Right forelimb (tissue), 1 donor: Measurements from ENCODE around the gene CTNNBL1.

Source experiments
- DNase-seq: peaks from one replicate; pipeline ENCODE4 v3.0.0-alpha.2; 2018

Gene CTNNBL1

GRCh38 chr20:37742131-37742530 is 48.3 kb downstream of the CTNNBL1 start:
- no peak for DNase-seq

- DNase-seq, result no peak
Observed at GRCh38 chr20:37744347-37744746, 50.5 kb downstream of the CTNNBL1 start.

- no peak for DNase-seq
Observed at GRCh38 chr20:37745553-37745952, 51.7 kb downstream of the CTNNBL1 start.

GRCh38 chr20:37748015-37748414 is 54.2 kb downstream of the CTNNBL1 start:
- DNase-seq, result no peak

DNA sequence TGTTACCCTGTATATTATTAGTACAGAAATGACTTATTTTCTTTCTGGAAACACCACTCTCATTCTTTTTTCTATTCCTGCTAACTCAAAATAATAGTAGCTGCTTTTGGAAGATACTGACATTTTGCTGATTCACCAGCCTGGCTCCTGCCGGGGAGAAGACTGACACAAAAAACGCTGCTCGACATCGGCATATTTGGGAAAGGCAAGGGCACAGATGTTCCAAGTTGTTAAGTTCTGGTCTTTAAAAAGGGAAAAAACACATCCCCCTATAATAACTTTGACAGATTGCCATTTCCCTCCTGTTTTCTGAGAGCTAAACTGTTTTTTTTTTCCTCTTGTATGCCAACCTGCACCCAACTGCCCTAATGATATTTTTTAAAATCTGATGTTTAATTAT is 55.4 kb downstream of the CTNNBL1 start:
- no peak for DNase-seq

- DNase-seq, result no peak
Observed at GRCh38 chr20:37749620-37750403, 56.0 kb downstream of the CTNNBL1 start.

DNA sequence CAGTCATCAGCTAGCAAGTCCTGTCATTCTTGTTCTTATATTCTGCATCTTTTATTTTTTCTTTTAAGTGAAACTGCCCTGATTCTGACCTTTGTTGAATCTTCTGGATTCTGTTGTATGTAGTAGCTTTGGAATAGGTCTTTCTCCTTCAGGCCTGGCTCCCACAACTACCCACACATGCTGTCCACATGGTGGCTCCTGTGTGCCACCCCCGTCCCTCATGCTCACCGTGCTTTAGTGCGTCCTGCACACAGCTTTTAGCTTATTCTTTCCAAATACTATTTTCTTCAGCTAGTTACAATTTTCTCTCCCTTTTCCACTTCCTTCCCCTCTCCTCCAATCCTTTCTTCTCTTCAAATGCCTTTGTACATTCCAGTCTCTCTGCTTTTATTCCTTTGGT is 61.8 kb downstream of the CTNNBL1 start:
- DNase-seq, result no peak

DNA sequence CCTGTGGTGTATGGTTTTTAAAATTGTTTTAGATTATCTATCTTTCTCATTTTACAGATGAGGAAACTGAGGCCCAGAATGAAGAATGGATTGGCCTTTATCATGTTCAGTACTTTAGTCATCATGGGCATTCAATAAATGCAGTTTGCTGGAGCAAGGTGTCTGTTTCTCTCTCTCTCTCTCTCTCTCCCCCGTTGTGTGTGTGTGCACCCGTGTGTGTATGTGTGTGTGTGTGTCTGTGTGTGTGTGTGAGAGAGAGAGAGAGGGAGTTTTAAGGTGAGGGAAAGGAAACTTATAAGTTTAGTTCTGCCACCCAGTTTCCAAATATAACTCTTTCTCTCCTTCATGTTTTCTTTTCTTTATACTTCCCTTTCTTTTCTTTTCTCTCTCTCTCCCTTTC is 62.4 kb downstream of the CTNNBL1 start:
- DNase-seq, result no peak

DNA sequence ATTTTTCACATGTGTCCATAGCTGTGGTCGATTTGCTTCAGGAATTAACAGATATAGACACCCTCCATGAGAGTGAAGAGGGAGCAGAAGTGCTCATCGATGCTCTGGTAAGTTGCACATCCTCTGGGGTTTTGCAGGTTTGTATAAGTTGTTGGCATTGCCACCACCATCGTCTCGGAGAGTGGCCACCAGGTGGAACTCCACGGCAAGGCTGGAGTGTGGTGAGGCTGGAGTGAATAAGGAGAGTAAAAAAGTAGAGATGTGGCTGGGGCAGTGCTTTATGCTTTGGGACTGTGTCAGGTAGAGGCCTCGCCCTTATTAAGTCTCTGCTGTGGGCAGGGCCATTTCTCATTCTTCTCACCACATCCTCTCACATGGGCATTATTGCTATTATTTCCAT is 63.7 kb downstream of the CTNNBL1 start:
- DNase-seq, result no peak

DNA sequence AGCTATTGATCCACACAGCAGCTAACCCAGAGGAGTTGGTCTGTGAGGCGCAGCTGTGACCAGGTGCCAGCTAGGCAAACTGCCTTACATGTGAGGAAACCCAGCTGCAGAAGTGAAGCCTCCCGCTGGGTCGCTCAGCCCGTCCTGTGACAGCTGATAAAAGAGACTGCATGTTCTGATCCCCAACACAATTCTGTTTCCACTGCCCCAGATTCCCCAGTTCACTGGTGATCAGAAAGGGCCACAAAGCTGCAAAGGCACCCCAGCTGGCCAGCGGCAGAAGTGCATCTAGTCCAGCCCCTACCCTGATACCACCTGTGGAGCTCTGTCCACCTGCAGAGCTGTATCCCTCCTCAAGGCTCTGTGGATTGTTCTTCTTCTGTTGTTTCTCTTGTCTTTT is 64.5 kb downstream of the CTNNBL1 start:
- DNase-seq, result no peak

GRCh38 chr20:37759052-37759553 is 65.3 kb downstream of the CTNNBL1 start:
- DNase-seq, result no peak

DNA sequence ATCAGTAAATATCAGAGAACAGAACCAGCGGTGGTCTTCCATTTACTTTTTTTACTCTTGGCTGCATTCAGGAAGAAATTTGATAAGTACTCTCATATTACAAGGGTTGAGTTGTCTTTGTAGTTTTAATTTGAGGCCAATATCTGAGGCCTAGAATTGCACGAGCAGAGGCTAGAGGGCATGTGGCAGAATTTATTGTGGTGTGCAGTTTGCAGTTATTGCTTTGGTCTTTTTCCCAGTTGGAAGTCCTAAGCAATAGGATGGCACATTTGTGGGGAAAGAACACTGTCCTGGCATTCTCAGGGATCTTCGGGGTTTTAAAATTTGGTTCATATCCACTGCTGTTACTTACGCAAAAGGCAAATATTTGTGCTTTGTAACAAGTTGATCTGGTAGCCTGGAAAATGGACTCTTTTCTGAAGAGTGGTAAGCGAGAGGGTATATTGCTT is 66.0 kb downstream of the CTNNBL1 start:
- no peak for DNase-seq

DNA sequence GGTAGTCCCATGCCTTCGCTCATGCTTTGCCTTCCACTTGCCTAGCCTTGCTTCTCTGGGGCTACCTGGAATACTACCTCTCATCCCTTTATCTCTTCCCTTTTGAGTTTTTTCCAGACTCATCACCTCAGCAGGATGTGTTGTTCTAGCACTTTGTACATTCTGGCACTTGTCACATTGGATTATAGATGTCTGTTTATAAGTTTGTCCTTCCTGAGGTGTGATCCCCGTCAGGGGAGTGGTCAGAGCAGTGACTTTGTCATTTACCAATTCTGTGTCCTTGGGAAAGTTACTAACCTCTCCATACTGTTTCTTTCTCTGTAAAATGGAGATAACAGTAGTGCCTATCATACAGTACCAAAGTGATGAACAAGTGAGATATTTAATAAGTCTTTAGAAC is 66.5 kb downstream of the CTNNBL1 start:
- no peak for DNase-seq

DNA sequence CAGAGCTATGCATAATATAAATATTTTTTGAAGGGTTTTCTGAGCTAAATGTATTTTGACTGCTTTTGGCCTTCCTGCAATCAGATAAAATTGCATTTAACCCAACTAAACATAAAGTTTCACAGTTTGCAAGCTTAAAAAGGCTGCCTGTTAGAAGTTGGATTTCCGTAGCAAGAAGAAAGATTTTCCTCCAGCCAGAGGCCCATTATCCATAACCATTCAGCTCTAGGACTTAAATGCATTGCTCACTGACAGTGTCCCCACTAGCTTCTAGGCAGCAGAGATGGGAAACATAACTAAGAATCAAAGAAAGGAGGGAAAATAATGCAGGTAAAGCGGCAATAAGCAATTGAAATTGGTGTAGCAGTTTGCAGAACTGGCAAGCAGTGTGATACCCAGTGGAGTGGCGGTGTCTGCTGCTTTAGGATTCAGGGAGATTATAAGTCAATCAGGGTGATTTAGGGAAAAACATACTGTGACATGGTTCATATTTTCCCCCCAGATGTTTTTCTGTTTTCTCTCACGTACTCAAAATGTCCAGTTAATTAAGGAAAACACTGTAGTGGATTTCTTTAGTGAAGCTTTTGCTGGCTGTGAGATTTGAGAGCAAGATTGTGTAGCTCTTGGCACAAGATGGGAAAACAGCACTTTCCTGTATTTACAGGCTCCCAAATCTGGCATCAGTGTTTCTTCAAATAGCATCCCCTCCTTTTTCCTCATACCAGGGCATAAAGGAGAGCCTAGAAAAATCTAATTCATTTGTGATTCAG is 69.1 kb downstream of the CTNNBL1 start:
- DNase-seq, result no peak

DNA sequence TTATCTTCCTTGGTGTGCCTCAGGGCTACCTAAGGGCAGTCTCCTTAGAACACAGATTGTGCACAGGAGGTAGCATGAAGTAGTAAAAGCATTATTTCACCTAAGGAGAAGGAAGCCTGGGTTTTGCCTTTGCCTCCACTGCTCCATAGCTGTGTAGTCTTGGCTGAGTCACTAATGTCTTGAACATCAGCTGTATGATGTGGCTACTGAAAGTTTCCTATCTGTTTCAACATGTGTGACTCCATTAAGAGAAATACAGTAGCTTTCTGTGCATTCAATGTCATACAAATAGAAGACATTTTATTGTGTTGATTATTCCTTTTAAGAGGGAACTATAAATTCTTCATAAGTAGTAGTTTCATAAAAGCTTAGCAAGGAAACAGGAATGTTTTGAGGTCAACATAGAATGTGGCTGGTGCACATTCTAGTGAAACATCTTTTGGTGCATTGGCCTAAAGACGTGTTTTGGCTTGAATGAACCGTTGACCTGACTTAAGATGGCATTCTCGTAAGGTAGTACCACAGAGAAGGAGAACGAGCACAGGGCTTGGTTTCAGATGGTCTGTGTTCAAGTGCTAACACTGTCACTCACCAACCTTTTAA is 70.6 kb downstream of the CTNNBL1 start:
- no peak for DNase-seq

GRCh38 chr20:37770908-37771307 is 77.1 kb downstream of the CTNNBL1 start:
- no peak for DNase-seq

- DNase-seq, result no peak
Observed at GRCh38 chr20:37773291-37773826, 79.5 kb downstream of the CTNNBL1 start.

- DNase-seq, result no peak
Observed at GRCh38 chr20:37774156-37774555, 80.3 kb downstream of the CTNNBL1 start.

DNA sequence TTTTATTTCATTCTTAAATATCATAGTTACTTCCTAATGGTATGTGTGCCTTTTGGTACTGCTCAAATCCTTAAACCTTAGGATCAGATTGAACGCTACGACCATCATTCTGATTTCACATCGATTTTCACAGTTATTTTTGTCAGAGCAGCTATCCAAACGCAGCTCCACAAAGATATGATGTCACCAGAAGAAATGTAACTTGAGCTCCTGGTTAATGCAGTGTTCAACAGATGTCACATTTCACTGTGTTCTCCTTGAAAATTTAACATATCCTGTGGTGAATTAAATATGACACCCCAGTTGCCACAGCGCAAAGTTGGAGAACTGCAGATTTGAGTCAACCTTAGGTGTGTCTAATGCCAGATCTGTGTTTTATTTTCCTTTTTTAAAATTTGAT is 81.4 kb downstream of the CTNNBL1 start:
- DNase-seq, result no peak

- DNase-seq, result no peak
Observed at GRCh38 chr20:37776049-37776448, 82.2 kb downstream of the CTNNBL1 start.

GRCh38 chr20:37776526-37776925 is 82.7 kb downstream of the CTNNBL1 start:
- DNase-seq, result no peak

- no peak for DNase-seq
Observed at GRCh38 chr20:37777012-37777950, 83.5 kb downstream of the CTNNBL1 start.
